Measurements from ENCODE around the gene ARHGAP25.

The ARHGAP25 gene

GRCh38 chr2:68734688-68735525 is at the start of gene ARHGAP25:
Gene ARHGAP25, plus strand, starts transcription at chr2:68734811. Its CDS starts 389 bp downstream, at chr2:68735200.
- DNase-seq: no peak

- DNase-seq: no peak
These were observed 48.4 kb upstream of the ARHGAP25 start for GRCh38 chr2:68686178-68686577.

GRCh38 chr2:68687018-68687417 is 47.6 kb upstream of the ARHGAP25 start:
- DNase-seq: no peak

GRCh38 chr2:68689553-68690537 is 44.8 kb upstream of the ARHGAP25 start:
- DNase-seq: no peak

- DNase-seq: no peak
These were observed 43.8 kb upstream of the ARHGAP25 start for GRCh38 chr2:68690851-68691250.

GRCh38 chr2:68692511-68692910 is 42.1 kb upstream of the ARHGAP25 start:
- no peak for DNase-seq

GRCh38 chr2:68693951-68694350 is 40.7 kb upstream of the ARHGAP25 start:
- no peak for DNase-seq

GRCh38 chr2:68695971-68696370 is 38.6 kb upstream of the ARHGAP25 start:
- DNase-seq: no peak

GRCh38 chr2:68696554-68696953 is 38.1 kb upstream of the ARHGAP25 start:
- no peak for DNase-seq

GRCh38 chr2:68698567-68699377 is 35.8 kb upstream of the ARHGAP25 start:
- no peak for DNase-seq

- no peak for DNase-seq
These were observed 34.1 kb upstream of the ARHGAP25 start for GRCh38 chr2:68700560-68700959.

- DNase-seq: no peak
These were observed 28.0 kb upstream of the ARHGAP25 start for GRCh38 chr2:68706637-68707036.

- DNase-seq: no peak
These were observed 26.0 kb upstream of the ARHGAP25 start for GRCh38 chr2:68708629-68709028.

GRCh38 chr2:68709421-68709911 is 25.1 kb upstream of the ARHGAP25 start:
- peak; percentile 22 for DNase-seq

GRCh38 chr2:68710336-68710735 is 24.3 kb upstream of the ARHGAP25 start:
- no peak for DNase-seq

GRCh38 chr2:68710756-68711155 is 23.9 kb upstream of the ARHGAP25 start:
- no peak for DNase-seq

GRCh38 chr2:68714866-68715265 is 19.7 kb upstream of the ARHGAP25 start:
- DNase-seq: no peak

- peak; percentile 69 for DNase-seq
These were observed 19.1 kb upstream of the ARHGAP25 start for GRCh38 chr2:68715353-68716041.

GRCh38 chr2:68716604-68717304 is 17.9 kb upstream of the ARHGAP25 start:
- DNase-seq: no peak

GRCh38 chr2:68717305-68717661 is 17.3 kb upstream of the ARHGAP25 start:
- DNase-seq: no peak

GRCh38 chr2:68719912-68720311 is 14.7 kb upstream of the ARHGAP25 start:
- no peak for DNase-seq

Measured in kidney glomerular epithelial cell (primary cell).